Naive thymus-derived CD4-positive, alpha-beta T cell (primary cell): ENCODE results near the gene EID2. TPM values are rescaled to one million over a fixed set of nuclear protein-coding genes. Genes with fewer than 3 reads are reported as not detected.

Source experiments
- ATAC-seq: fragments of 150-1000 bp; cut with Tn5 transposase; 2 replicates; pipeline ENCODE4 v1.10.0; 2021; ENCODE audit warnings: mild to moderate bottlenecking, moderate library complexity
- CTCF ChIA-PET: fragments of 350-600 bp; sonication (Branson Sonifier 250); formaldehyde crosslinking; loops from one replicate; lab custom pipeline; 2021; ENCODE audit warnings: antibody characterized with exemption; lab: Charles Lee
- POLR2A ChIA-PET: fragments of 350-600 bp; sonication (Branson Sonifier 250); formaldehyde crosslinking; loops from one replicate; lab custom pipeline; 2021; ENCODE audit warnings: antibody characterized with exemption, inconsistent platforms; lab: Charles Lee
- DNase-seq, 9 donors: peaks; one replicate each; pipeline versions ENCODE4 v3.0.0 to v3.0.0-alpha.2; 2020 to 2022; ENCODE audit warnings: mixed read lengths in 1 of 9
- H3K27ac ChIP-seq: one replicate; pipeline ENCODE4 v1.7.0; 2013; ENCODE audit warnings: mild to moderate bottlenecking, low read depth, low read length, moderate library complexity
- H3K27me3 ChIP-seq, 2 donors: one replicate each; pipeline ENCODE4 v1.7.0; 2013; ENCODE audit warnings: low read length in 2 of 2, mild to moderate bottlenecking in 2 of 2, moderate library complexity in 2 of 2; ENCODE audit not compliant: control insufficient read depth in 2 of 2, insufficient read depth in 2 of 2
- H3K36me3 ChIP-seq, 3 experiments: 1 replicate in 2 of 3; 2 replicates in 1 of 3; pipeline ENCODE4 v1.7.0; 2013; ENCODE audit warnings: low read length in 3 of 3, mild to moderate bottlenecking in 3 of 3, moderate library complexity in 1 of 3; ENCODE audit not compliant: insufficient read depth in 3 of 3, control insufficient read depth in 2 of 3
- H3K4me1 ChIP-seq, 2 donors: one replicate each; pipeline ENCODE4 v1.7.0; 2013; ENCODE audit warnings: low read length in 2 of 2, mild to moderate bottlenecking in 2 of 2, moderate library complexity in 1 of 2; ENCODE audit not compliant: control insufficient read depth in 2 of 2, insufficient read depth in 2 of 2
- H3K4me3 ChIP-seq: 2 replicates; pipeline ENCODE4 v1.7.0; 2013; ENCODE audit warnings: mild to moderate bottlenecking, low read length
- H3K9me3 ChIP-seq, 3 experiments: 1 replicate in 2 of 3; 2 replicates in 1 of 3; pipeline ENCODE4 v1.7.0; 2013; ENCODE audit warnings: low read length in 3 of 3; ENCODE audit not compliant: control insufficient read depth in 2 of 3
- H3K27ac Mint-ChIP-seq, 9 donors: one replicate each; pipeline ENCODE4 v1.8.0; 2020 to 2022; ENCODE audit warnings: mixed read lengths in 9 of 9, mild to moderate bottlenecking in 8 of 9, moderate library complexity in 5 of 9, inconsistent platforms in 2 of 9
- H3K27me3 Mint-ChIP-seq, 5 donors: one replicate each; pipeline ENCODE4 v1.8.0; 2021 to 2022; ENCODE audit warnings: mixed read lengths in 5 of 5, mild to moderate bottlenecking in 1 of 5
- H3K36me3 Mint-ChIP-seq, 5 donors: one replicate each; pipeline ENCODE4 v1.8.0; 2020 to 2022; ENCODE audit warnings: mixed read lengths in 5 of 5, mild to moderate bottlenecking in 3 of 5, inconsistent platforms in 1 of 5
- H3K4me1 Mint-ChIP-seq, 7 donors: one replicate each; pipeline ENCODE4 v1.8.0; 2020 to 2022; ENCODE audit warnings: mixed read lengths in 7 of 7, mild to moderate bottlenecking in 3 of 7, inconsistent platforms in 1 of 7
- H3K4me3 Mint-ChIP-seq, 10 donors: one replicate each; pipeline ENCODE4 v1.8.0; 2020 to 2022; ENCODE audit warnings: mild to moderate bottlenecking in 10 of 10, mixed read lengths in 10 of 10, moderate library complexity in 6 of 10, inconsistent platforms in 2 of 10
- H3K9me3 Mint-ChIP-seq, 11 donors: one replicate each; pipeline ENCODE4 v1.8.0; 2020 to 2022; ENCODE audit warnings: mixed read lengths in 11 of 11, mild to moderate bottlenecking in 4 of 11, inconsistent platforms in 1 of 11, moderate library complexity in 1 of 11
- intact Hi-C, 2 donors: fragments of 100-400 bp; cut with micrococcal nuclease; formaldehyde crosslinking; loops; one replicate each; pipeline ENCODE4 v1.15.1; 2023
- polyA plus RNA-seq, 2 donors: library from polyadenylated mRNA; unstranded; fragments of 300-500 nt; fragmentation: Illumina TruSeq; gene quantifications; one replicate each; pipeline ENCODE4 v1.2.3, GENCODE V29; 2021
- total RNA-seq, 6 experiments: library from RNA in 5 of 6; stranded (reverse) in 5 of 6; gene quantifications; 1 replicate in 5 of 6; 2 replicates in 1 of 6; pipeline ENCODE4 v1.2.3 and lab custom pipeline; 2021 to 2026

EID2 gene
- total and polyA plus RNA-seq, 7 experiments from 2014 or later = 12.2 to 43.0 (median 19.7) TPM

DNA sequence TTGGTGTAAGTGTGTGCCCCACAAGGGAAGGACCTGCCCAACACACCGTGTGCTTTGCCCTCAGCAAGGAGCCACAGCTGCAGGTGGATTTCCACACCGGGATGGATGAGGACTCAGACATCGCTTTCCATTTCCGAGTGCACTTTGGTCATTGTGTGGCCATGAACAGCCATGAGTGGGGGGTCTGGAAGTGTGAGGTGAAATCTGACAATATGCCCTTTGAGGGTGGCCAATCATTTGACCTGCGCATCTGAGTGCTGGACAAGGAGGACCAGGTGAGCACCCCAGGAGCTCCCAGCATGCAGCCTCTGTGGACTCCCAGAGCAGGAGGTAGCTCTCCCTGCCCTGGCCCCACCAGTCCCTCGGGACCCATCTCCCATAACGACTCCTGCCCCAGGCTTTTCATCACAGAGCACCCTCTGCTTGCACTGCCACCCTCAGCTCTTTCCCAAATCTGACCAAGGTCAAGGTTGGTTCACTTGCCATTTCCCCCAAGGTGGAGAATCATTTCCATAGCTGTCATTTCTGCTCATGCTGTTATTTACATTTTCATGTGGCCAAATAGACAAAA lies 13.2 kb upstream of the EID2 start:
- no peaks in the 10 kb centered on the region for H3K27me3 Mint-ChIP-seq
- peaks cover 18 to 32% (median 24%) of the 10 kb centered on the region in 7 donors for H3K4me1 Mint-ChIP-seq
- Histone ChIP-seq H3K4me3 (no peak overlapping the region), H3K27ac (no peak overlapping the region), H3K27me3 (no peaks in the 10 kb centered on the region), H3K9me3 (no peaks in the 10 kb centered on the region), H3K4me1 (peaks cover 4 to 15% of the 10 kb centered on the region in 2 donors), H3K36me3 (no peaks in the 10 kb centered on the region)
- no peaks in the 10 kb centered on the region for H3K9me3 Mint-ChIP-seq
- CTCF ChIA-PET = interaction anchor here (0.6 to 2.2 kb wide), 4 partner anchors 113 to 851 kb away, joined by 3 to 14 read pairs (median 4); partner anchors contain the start of gene PSMC4
- peak overlapping the region in 2 of 10 donors; percentile 9 to 40 for H3K4me3 Mint-ChIP-seq
- no peak for ATAC-seq
- POLR2A ChIA-PET = interaction anchor here (0.6 kb wide), 1 partner anchor 219 kb away, joined by 5 read pairs; no protein-coding TSS in a partner anchor
- H3K36me3 Mint-ChIP-seq = no peaks in the 10 kb centered on the region
- intact Hi-C loops = no loop called here
- H3K27ac Mint-ChIP-seq = peak overlapping the region in 4 of 9 donors; percentile 2 to 67 (median 37)
- DNase-seq = no peak

DNA sequence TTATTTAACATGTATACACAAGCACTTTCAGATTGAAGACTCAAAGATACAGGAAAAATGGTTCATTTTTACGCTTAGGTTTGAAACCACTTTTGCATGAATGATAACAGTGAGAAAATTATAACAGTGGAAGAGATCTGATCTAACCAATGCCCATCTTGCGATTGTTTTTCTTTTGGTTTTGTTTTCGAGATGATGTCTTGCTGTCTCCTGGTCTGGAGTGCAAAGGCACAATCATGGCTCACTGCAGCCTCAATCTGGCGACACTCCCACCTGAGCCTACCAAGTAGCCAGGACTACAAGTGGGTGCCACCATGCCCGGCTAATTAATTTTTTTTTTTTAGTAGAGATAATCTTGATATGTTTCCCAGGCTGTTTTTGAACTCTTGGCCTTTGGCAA lies 10.2 kb upstream of the EID2 start:
- Histone ChIP-seq H3K27ac (no peak overlapping the region), H3K9me3 (no peaks in the 10 kb centered on the region), H3K4me3 (no peak overlapping the region), H3K27me3 (no peaks in the 10 kb centered on the region), H3K36me3 (no peaks in the 10 kb centered on the region), H3K4me1 (peaks cover 0 to 27% of the 10 kb centered on the region in 2 donors)
- ChIA-PET CTCF (interaction anchor here (1.0 to 2.5 kb wide), 4 partner anchors 16 to 127 kb away, joined by 3 to 45 read pairs (median 7); partner anchors contain the start of gene EID2B), POLR2A (no interaction called here)
- Mint-ChIP-seq H3K4me1 (peaks cover 22 to 37% (median 30%) of the 10 kb centered on the region in 7 donors), H3K27ac (no peak overlapping the region), H3K9me3 (peaks cover 0 to 3% (median 0%) of the 10 kb centered on the region in 11 donors), H3K27me3 (peaks cover 0 to 4% (median 0%) of the 10 kb centered on the region in 5 donors), H3K4me3 (no peak overlapping the region), H3K36me3 (no peaks in the 10 kb centered on the region)
- intact Hi-C loops = loop anchor here in 1 of 2 donors (2.0 kb wide), 1 partner anchor 295 kb away; no protein-coding TSS in a partner anchor
- DNase-seq = no peak
- no peak for ATAC-seq

DNA sequence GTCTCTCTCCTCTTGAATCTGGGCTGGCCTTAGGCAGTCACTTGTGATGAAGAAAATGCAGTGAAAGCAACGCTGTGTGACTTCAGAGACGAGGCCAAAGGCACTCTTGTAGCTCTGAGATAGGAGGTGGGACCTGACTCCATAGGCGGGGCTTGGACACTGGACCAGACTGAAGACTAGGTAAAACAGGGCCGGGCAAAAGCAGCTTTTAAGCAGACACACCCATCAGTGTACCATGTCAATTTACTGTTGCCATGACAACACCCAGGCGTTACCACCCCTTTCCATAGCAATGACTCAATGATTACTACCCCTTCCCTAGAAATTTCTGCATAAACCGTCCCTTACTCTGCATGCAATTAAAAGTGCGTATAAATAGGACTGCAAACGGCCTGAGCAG lies 6.6 kb upstream of the EID2 start:
- H3K27ac Mint-ChIP-seq = peak overlapping the region in 8 of 9 donors; percentile 28 to 83 (median 70)
- H3K9me3 ChIP-seq = no peaks in the 10 kb centered on the region
- intact Hi-C loops = no loop called here
- H3K9me3 Mint-ChIP-seq = peaks cover 0 to 3% (median 0%) of the 10 kb centered on the region in 11 donors
- H3K4me1 Mint-ChIP-seq = peaks cover 24 to 58% (median 48%) of the 10 kb centered on the region in 7 donors
- no peaks in the 10 kb centered on the region for H3K36me3 ChIP-seq
- CTCF ChIA-PET = interaction anchor here (0.7 to 4.3 kb wide), 2 partner anchors 84 to 126 kb away, joined by 7 to 19 read pairs; no protein-coding TSS in a partner anchor
- ATAC-seq (no peak), DNase-seq (no peak)
- peaks cover 0 to 4% (median 0%) of the 10 kb centered on the region in 5 donors for H3K27me3 Mint-ChIP-seq
- H3K36me3 Mint-ChIP-seq = no peaks in the 10 kb centered on the region
- no peak overlapping the region for H3K27ac ChIP-seq
- H3K4me3 ChIP-seq = no peak overlapping the region
- H3K27me3 ChIP-seq = no peaks in the 10 kb centered on the region
- H3K4me1 ChIP-seq = peaks cover 5 to 35% of the 10 kb centered on the region in 2 donors
- H3K4me3 Mint-ChIP-seq = peak overlapping the region in 5 of 10 donors; percentile 15 to 55 (median 43)
- POLR2A ChIA-PET = interaction anchor here (0.6 to 3.5 kb wide), 8 partner anchors 14 to 1890 kb away, joined by 3 to 17 read pairs (median 4); partner anchors contain the start of genes EID2B and SUPT5H

DNA sequence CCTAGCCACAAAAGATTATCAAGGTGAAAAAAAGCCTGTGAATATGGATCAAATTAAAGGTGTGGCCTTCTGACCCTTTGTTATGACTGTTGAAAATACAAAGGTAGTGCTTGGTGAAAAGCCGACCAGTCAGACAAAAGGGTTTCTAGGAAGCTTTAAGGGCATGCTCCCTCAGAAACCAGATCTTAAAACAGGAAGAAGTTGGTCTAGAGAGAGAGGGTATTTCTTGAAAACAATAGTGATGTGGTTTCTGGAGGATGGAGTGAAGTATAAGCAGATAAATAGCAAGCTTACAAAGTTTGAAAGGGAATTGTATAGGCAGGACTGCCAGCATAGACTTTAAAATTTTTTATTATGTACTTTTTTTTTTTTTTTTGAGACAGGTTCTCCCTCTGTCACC lies 5.0 kb upstream of the EID2 start:
- peaks cover 5 to 33% of the 10 kb centered on the region in 2 donors for H3K4me1 ChIP-seq
- ATAC-seq = peak; percentile 58
- no peaks in the 10 kb centered on the region for H3K27me3 ChIP-seq
- H3K27ac Mint-ChIP-seq = peak overlapping the region; percentile 50 to 93 (median 75)
- H3K9me3 ChIP-seq = no peaks in the 10 kb centered on the region
- intact Hi-C loops = no loop called here
- H3K36me3 ChIP-seq = no peaks in the 10 kb centered on the region
- peaks cover 31 to 70% (median 60%) of the 10 kb centered on the region in 7 donors for H3K4me1 Mint-ChIP-seq
- CTCF ChIA-PET = interaction anchor here (0.6 to 4.1 kb wide), 10 partner anchors 11 to 426 kb away, joined by 3 to 26 read pairs (median 4); partner anchors contain the start of genes EID2B and PSMC4
- H3K4me3 Mint-ChIP-seq = peak overlapping the region; percentile 18 to 77 (median 60)
- H3K9me3 Mint-ChIP-seq = peaks cover 0 to 4% (median 0%) of the 10 kb centered on the region in 11 donors
- peaks cover 0 to 4% (median 0%) of the 10 kb centered on the region in 5 donors for H3K27me3 Mint-ChIP-seq
- H3K27ac ChIP-seq = peak overlapping the region; percentile 30
- no peak overlapping the region for H3K4me3 ChIP-seq
- POLR2A ChIA-PET = interaction anchor here (0.6 to 3.5 kb wide), 10 partner anchors 9 to 1208 kb away, joined by 3 to 17 read pairs (median 5); partner anchors contain the start of genes EID2B, RPS16 and SUPT5H
- DNase-seq = peak in 7 of 9 donors; percentile 17 to 61 (median 53)
- H3K36me3 Mint-ChIP-seq = no peaks in the 10 kb centered on the region

DNA sequence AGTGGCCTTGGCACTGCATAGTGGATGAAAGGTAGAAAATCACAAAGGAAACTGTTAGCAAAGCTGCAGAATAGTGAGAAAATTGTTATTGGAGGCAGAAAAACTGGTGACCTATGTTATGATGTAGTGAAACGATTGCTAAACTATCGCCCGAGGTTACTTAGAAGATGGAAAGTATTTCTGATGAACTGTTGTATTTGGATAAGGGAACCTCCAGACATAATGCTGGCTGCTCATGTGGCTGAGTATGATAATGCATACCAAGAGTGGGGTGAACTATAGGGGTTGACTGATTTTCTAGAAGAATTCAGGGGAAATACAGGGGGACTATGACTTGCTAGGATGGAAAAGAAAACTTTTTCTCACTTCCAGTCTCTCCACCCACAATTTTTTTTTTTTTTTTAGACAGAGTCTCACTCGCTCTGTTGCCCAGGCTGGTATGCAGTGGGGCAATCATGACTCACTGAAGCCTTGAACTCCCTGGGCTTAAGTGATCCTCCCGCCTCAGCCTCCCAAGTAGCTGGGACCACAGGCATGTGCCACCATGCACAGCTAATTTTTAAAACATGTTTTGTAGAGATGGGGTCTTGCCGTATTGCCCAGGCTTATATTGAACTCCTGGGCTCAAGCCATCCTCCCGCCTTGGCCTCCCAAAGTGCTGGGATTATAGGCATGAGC lies 4.4 kb upstream of the EID2 start:
- H3K36me3 ChIP-seq = no peaks in the 10 kb centered on the region
- H3K4me3 Mint-ChIP-seq = peak overlapping the region; percentile 18 to 77 (median 60)
- peaks cover 0 to 5% (median 0%) of the 10 kb centered on the region in 11 donors for H3K9me3 Mint-ChIP-seq
- H3K4me3 ChIP-seq = no peak overlapping the region
- peaks cover 31 to 71% (median 60%) of the 10 kb centered on the region in 7 donors for H3K4me1 Mint-ChIP-seq
- H3K4me1 ChIP-seq = peaks cover 5 to 33% of the 10 kb centered on the region in 2 donors
- ChIA-PET CTCF (interaction anchor here (0.6 to 4.1 kb wide), 8 partner anchors 11 to 231 kb away, joined by 3 to 26 read pairs (median 4); partner anchors contain the start of gene EID2B), POLR2A (interaction anchor here (0.5 to 3.5 kb wide), 10 partner anchors 10 to 1209 kb away, joined by 3 to 17 read pairs (median 6); partner anchors contain the start of genes EID2B, RPS16 and SUPT5H)
- DNase-seq (no peak), ATAC-seq (no peak)
- intact Hi-C loops = no loop called here
- no peaks in the 10 kb centered on the region for H3K9me3 ChIP-seq
- no peaks in the 10 kb centered on the region for H3K27me3 ChIP-seq
- H3K36me3 Mint-ChIP-seq = no peaks in the 10 kb centered on the region
- peak overlapping the region; percentile 50 to 93 (median 75) for H3K27ac Mint-ChIP-seq
- peak overlapping the region; percentile 30 for H3K27ac ChIP-seq
- peaks cover 0 to 4% (median 0%) of the 10 kb centered on the region in 5 donors for H3K27me3 Mint-ChIP-seq

DNA sequence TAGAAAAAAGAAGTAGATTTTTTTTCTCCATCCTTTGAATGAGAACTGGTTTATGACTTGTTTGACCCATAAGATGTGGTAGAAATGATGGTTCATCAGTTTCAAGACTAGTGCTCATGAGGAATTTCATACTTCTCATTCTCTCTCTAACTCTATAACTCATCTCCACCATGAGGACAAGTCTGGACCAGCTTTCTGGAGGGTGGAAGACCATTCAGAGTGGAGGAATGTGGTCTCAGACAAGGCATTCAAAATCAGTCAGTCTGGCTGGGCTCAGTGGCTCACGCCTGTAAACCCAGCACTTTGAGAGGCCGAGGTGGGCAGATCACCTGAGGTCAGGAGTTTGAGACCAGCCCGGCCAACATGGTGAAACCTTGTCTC lies 3.5 kb upstream of the EID2 start:
- Histone ChIP-seq H3K4me3 (no peak overlapping the region), H3K4me1 (peaks cover 11 to 34% of the 10 kb centered on the region in 2 donors), H3K36me3 (no peaks in the 10 kb centered on the region), H3K27me3 (no peaks in the 10 kb centered on the region), H3K9me3 (no peaks in the 10 kb centered on the region), H3K27ac (no peak overlapping the region)
- CTCF ChIA-PET = interaction anchor here (4.1 kb wide), 1 partner anchor 10 kb away, joined by 26 read pairs; the partner anchor contains the start of gene EID2B
- DNase-seq = no peak
- peak overlapping the region in 1 of 10 donors; percentile 32 for H3K4me3 Mint-ChIP-seq
- POLR2A ChIA-PET = interaction anchor here (1.2 to 3.5 kb wide), 2 partner anchors 65 to 99 kb away, joined by 3 to 17 read pairs; partner anchors contain the start of gene SUPT5H
- peaks cover 0 to 2% (median 0%) of the 10 kb centered on the region in 5 donors for H3K36me3 Mint-ChIP-seq
- peaks cover 0 to 4% (median 0%) of the 10 kb centered on the region in 5 donors for H3K27me3 Mint-ChIP-seq
- no peak for ATAC-seq
- peaks cover 0 to 5% (median 0%) of the 10 kb centered on the region in 11 donors for H3K9me3 Mint-ChIP-seq
- intact Hi-C loops = no loop called here
- peaks cover 38 to 80% (median 68%) of the 10 kb centered on the region in 7 donors for H3K4me1 Mint-ChIP-seq
- peak overlapping the region in 5 of 9 donors; percentile 20 to 93 (median 81) for H3K27ac Mint-ChIP-seq
